OCI-LY7 (cell line): ENCODE results near the gene ACSF2. TPM values are rescaled to one million over a fixed set of nuclear protein-coding genes. Genes with fewer than 3 reads are reported as not detected.

Experiments
- BruUV-seq: library from RNA; stranded (reverse); fragments of 400-500 nt; replicated peaks from 2 replicates; lab custom pipeline; 2021; lab: Mats Ljungman, UMichigan
- CTCF ChIA-PET: fragments of 300-600 bp; sonication (Branson Sonifier 250); formaldehyde crosslinking; loops from one replicate; lab custom pipeline; 2022; ENCODE audit warnings: antibody characterized with exemption; ENCODE audit not compliant: unreplicated experiment; lab: Charles Lee
- POLR2A ChIA-PET: fragments of 300-600 bp; sonication (Branson Sonifier 250); formaldehyde crosslinking; loops from one replicate; lab custom pipeline; 2022; ENCODE audit warnings: antibody characterized with exemption; lab: Charles Lee
- DNase-seq: peaks from one replicate; pipeline ENCODE4 v3.0.0-alpha.2; 2015; ENCODE audit warnings: low spot score
- H2AFZ ChIP-seq: fragments of 200-600 bp; sonication (generic), shearing (Covaris generic); 2 replicates; pipeline ENCODE4 v1.6.1; 2014; ENCODE audit warnings: mild to moderate bottlenecking, antibody characterized with exemption, low read length, moderate library complexity
- H3K27ac ChIP-seq: fragments of 200-600 bp; sonication (generic); 2 replicates; pipeline ENCODE4 v1.5.1; 2014; ENCODE audit warnings: mixed run types, low read depth, mild to moderate bottlenecking, moderate library complexity, low read length, inconsistent platforms; ENCODE audit not compliant: poor library complexity, severe bottlenecking
- H3K36me3 ChIP-seq: fragments of 200-600 bp; sonication (generic); 2 replicates; pipeline ENCODE4 v1.6.1; 2014; ENCODE audit warnings: mild to moderate bottlenecking, antibody characterized with exemption, low read length, moderate library complexity, mixed read lengths; ENCODE audit not compliant: insufficient read depth
- H3K4me1 ChIP-seq: fragments of 200-600 bp; sonication (generic); 2 replicates; pipeline ENCODE4 v1.5.1; 2014; ENCODE audit warnings: mild to moderate bottlenecking, low read length; ENCODE audit not compliant: insufficient read depth, poor library complexity, severe bottlenecking
- H3K4me2 ChIP-seq: fragments of 200-600 bp; sonication (generic); 2 replicates; pipeline ENCODE4 v1.6.1; 2014; ENCODE audit warnings: mild to moderate bottlenecking, low read length
- H3K4me3 ChIP-seq: fragments of 200-600 bp; sonication (generic); 2 replicates; pipeline ENCODE4 v1.5.1; 2014; ENCODE audit warnings: mild to moderate bottlenecking, low read depth, low read length; ENCODE audit not compliant: poor library complexity, severe bottlenecking
- H3K79me2 ChIP-seq: fragments of 200-600 bp; sonication (generic); 2 replicates; pipeline ENCODE4 v1.6.1; 2016; ENCODE audit warnings: low read depth, mild to moderate bottlenecking, low read length, moderate library complexity, mixed read lengths; ENCODE audit not compliant: insufficient read depth
- H3K9me2 ChIP-seq: fragments of 200-600 bp; sonication (generic); 2 replicates; pipeline ENCODE4 v1.6.1; 2016; ENCODE audit warnings: mild to moderate bottlenecking, low read length, mixed read lengths; ENCODE audit not compliant: insufficient read depth
- H3K9me3 ChIP-seq: fragments of 200-600 bp; sonication (generic); 2 replicates; pipeline ENCODE4 v1.6.1; 2014; ENCODE audit warnings: mild to moderate bottlenecking, mixed run types, low read length, mixed read lengths
- H4K20me1 ChIP-seq: fragments of 200-600 bp; sonication (generic); 2 replicates; pipeline ENCODE4 v1.6.1; 2014; ENCODE audit warnings: mild to moderate bottlenecking, antibody characterized with exemption, low read length, moderate library complexity, mixed read lengths; ENCODE audit not compliant: insufficient read depth
- EZH2phosphoT487 ChIP-seq: fragments of 200-600 bp; sonication (generic); IDR thresholded peaks from 2 replicates; pipeline ENCODE4 v1.6.1; 2018; ENCODE audit warnings: low read depth, borderline replicate concordance, mild to moderate bottlenecking, mixed run types, antibody characterized with exemption, low read length, moderate library complexity, mixed read lengths
- intact Hi-C: fragments of 100-400 bp; cut with micrococcal nuclease; formaldehyde crosslinking; loops from one replicate; pipeline ENCODE4 v1.10.0; 2022; ENCODE audit not compliant: unreplicated experiment
- total RNA-seq, 2 experiments: library from RNA; depleted of rRNA in 1 of 2; stranded (reverse); fragments of >200 nt in 1 of 2; shearing (Covaris generic) in 1 of 2; gene quantifications; 2 replicates each; pipeline ENCODE4 v1.2.3, GENCODE V29; 2014 to 2022
- TF ChIP-seq, protein P1 (sequence below): fragments of 200-600 bp; sonication (generic); conservative IDR thresholded peaks from 2 replicates; pipeline ENCODE4 v1.5.1; 2014; ENCODE audit warnings: mild to moderate bottlenecking, antibody characterized with exemption, low read length, moderate library complexity, mixed read lengths

ACSF2 gene
- total RNA-seq, 2 experiments from 2014 or later = 38.6 to 42.7 TPM

DNA sequence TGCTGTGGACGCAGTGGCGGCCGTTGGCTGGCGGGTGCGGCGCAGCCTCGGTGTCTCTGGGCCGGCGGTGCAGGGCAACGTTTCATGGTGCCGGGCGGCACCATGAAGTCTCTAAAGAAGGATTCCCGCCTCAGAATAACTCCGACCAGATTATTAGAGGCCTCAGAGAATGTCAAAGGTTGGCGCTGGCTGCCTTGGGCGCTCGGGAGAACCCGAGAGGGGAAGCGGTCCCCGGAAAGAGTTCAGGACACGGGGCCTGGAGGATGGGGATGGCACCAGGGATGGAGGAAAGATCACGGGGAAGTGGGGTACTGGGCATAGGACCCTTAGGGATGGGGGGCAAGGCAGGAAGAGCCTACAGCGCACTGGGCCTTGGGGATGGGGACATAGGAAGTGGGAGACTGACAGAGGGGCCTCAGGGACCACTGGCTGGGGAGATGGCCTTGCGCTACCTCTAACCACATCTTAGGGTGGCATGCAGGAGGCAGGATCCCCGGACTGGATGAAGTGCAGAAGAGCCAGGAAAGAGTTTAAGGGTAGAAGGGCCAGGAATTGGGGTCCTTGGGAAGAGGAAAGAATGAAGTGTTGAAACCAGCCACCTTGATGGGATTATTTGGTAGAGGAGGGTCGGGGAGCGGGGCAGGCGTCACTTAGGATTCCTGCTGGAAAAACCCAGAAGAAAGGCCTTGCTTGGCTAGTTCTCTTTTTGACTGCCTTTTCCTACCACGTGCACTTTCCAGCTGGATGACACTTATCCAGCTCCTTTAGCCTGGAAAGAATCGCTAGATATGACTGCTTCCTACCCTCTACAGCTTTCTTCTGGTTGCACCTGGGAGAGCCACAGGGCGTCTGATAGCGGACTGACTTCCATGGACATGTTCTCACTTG lies 82.8 kb downstream of the ACSF2 start:
- ChIA-PET POLR2A (no interaction called here), CTCF (no interaction called here)
- no peaks in the 10 kb centered on the region for H3K79me2 ChIP-seq
- H4K20me1 ChIP-seq = no peaks in the 10 kb centered on the region
- H3K4me3 ChIP-seq = peak overlapping the region; percentile 79
- BruUV-seq = no TSS peak
- H3K9me2 ChIP-seq = no peaks in the 10 kb centered on the region
- peak overlapping the region; percentile 82 for H3K4me2 ChIP-seq
- peak overlapping the region; percentile 98 for H2AFZ ChIP-seq
- TF ChIP-seq EZH2phosphoT487 = no peak
- TF ChIP-seq, protein P1, sequence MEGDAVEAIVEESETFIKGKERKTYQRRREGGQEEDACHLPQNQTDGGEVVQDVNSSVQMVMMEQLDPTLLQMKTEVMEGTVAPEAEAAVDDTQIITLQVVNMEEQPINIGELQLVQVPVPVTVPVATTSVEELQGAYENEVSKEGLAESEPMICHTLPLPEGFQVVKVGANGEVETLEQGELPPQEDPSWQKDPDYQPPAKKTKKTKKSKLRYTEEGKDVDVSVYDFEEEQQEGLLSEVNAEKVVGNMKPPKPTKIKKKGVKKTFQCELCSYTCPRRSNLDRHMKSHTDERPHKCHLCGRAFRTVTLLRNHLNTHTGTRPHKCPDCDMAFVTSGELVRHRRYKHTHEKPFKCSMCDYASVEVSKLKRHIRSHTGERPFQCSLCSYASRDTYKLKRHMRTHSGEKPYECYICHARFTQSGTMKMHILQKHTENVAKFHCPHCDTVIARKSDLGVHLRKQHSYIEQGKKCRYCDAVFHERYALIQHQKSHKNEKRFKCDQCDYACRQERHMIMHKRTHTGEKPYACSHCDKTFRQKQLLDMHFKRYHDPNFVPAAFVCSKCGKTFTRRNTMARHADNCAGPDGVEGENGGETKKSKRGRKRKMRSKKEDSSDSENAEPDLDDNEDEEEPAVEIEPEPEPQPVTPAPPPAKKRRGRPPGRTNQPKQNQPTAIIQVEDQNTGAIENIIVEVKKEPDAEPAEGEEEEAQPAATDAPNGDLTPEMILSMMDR = peak; percentile 51
- H3K36me3 ChIP-seq = no peaks in the 10 kb centered on the region
- H3K9me3 ChIP-seq = no peaks in the 10 kb centered on the region
- intact Hi-C loops = no loop called here
- H3K27ac ChIP-seq = peak overlapping the region; percentile 26
- DNase-seq = no peak
- H3K4me1 ChIP-seq = peaks cover 15% of the 10 kb centered on the region

DNA sequence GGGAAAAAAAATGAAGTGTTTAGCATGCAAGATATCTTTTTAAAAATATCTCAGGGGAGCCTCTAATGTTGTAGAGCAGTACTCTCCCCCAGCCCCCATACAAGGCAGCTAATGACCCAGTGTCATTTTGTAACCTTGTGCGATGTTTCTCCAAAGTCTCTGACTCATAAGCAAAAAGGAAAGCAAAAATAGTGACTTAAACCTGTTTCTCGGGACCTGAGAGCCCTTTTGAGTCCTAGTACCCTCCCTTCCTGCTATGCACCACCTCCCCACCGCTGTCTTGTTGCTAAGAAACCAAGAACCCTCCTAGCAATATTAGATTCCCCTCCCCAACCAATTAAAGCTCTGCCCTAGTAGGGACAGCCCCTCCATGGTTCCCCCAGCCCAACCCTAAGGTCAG lies 85.0 kb downstream of the ACSF2 start:
- no peaks in the 10 kb centered on the region for H3K79me2 ChIP-seq
- no peak for DNase-seq
- H3K27ac ChIP-seq = no peak overlapping the region
- ChIA-PET POLR2A (interaction anchor here (0.7 kb wide), 1 partner anchor 51 kb away, joined by 4 read pairs; no protein-coding TSS in a partner anchor), CTCF (interaction anchor here (0.5 kb wide), 1 partner anchor 326 kb away, joined by 3 read pairs; no protein-coding TSS in a partner anchor)
- no peaks in the 10 kb centered on the region for H3K9me2 ChIP-seq
- H3K36me3 ChIP-seq = no peaks in the 10 kb centered on the region
- H3K4me2 ChIP-seq = no peak overlapping the region
- no peak overlapping the region for H3K4me3 ChIP-seq
- H3K9me3 ChIP-seq = no peaks in the 10 kb centered on the region
- no peak overlapping the region for H2AFZ ChIP-seq
- no peaks in the 10 kb centered on the region for H4K20me1 ChIP-seq
- TF ChIP-seq, protein P1 = no peak
- no peak for TF ChIP-seq EZH2phosphoT487
- intact Hi-C loops = no loop called here
- no TSS peak for BruUV-seq
- H3K4me1 ChIP-seq = peaks cover 15% of the 10 kb centered on the region

DNA sequence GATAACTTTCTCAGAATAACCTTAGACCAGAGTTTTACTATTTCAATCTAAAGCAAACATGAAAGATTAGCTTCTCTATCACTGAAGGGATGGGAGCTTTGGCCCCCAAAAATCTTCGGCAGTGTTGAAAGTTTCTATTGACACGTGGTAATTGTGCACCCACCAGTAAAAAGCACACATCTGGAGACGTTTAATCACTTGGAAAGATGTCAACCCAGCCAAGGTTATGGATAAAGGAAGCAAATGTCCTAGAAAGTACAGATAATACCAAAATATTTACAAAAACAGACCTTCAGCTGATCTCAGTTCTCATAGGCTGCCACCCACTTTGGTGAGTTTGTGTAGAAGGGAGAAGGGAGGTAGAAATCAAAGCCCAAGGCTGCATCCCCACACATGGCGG lies 87.5 kb downstream of the ACSF2 start:
- no peak for TF ChIP-seq EZH2phosphoT487
- no peaks in the 10 kb centered on the region for H4K20me1 ChIP-seq
- no peak overlapping the region for H3K4me2 ChIP-seq
- ChIA-PET POLR2A (no interaction called here), CTCF (no interaction called here)
- no peaks in the 10 kb centered on the region for H3K36me3 ChIP-seq
- DNase-seq = no peak
- H3K9me2 ChIP-seq = no peaks in the 10 kb centered on the region
- H3K27ac ChIP-seq = no peak overlapping the region
- H3K4me1 ChIP-seq = peaks cover 5% of the 10 kb centered on the region
- H3K4me3 ChIP-seq = no peak overlapping the region
- intact Hi-C loops = no loop called here
- H3K79me2 ChIP-seq = no peaks in the 10 kb centered on the region
- H3K9me3 ChIP-seq = no peaks in the 10 kb centered on the region
- BruUV-seq = no TSS peak
- H2AFZ ChIP-seq = no peak overlapping the region
